Panc1 (cell line): ENCODE measurements around the gene ARMH2. TPM values are rescaled to one million over a fixed set of nuclear protein-coding genes. Genes with fewer than 3 reads are reported as not detected.
"Not testable (repeated sequence)": the region's sequence is repeated elsewhere in the genome, so short reads cannot be mapped to it uniquely, and the experiment has no call there.

Experiments
- ATAC-seq: fragments of 200-7000 bp; cut with Tn5 transposase; 2 replicates; pipeline ENCODE4 v1.9.1; 2020; ENCODE audit warnings: mild to moderate bottlenecking, moderate library complexity
- BruUV-seq: library from RNA; stranded (reverse); fragments of 400-500 nt; replicated peaks from 2 replicates; lab custom pipeline; 2021; lab: Mats Ljungman, UMichigan
- CTCF ChIA-PET: fragments of 300-600 bp; sonication (Branson Sonifier 250); formaldehyde crosslinking; loops from one replicate; lab custom pipeline; 2022; ENCODE audit warnings: antibody characterized with exemption; lab: Charles Lee
- POLR2A ChIA-PET: fragments of 300-600 bp; sonication (Branson Sonifier 250); formaldehyde crosslinking; loops from one replicate; lab custom pipeline; 2022; ENCODE audit warnings: antibody characterized with exemption; lab: Charles Lee
- DNase-seq: peaks from one replicate; pipeline ENCODE4 v3.0.0-alpha.2; 2010; ENCODE audit warnings: low read depth, low spot score
- H3K27ac ChIP-seq: 2 replicates; pipeline ENCODE4 v1.5.1; 2011; ENCODE audit warnings: mild to moderate bottlenecking, low read length, inconsistent platforms
- H3K27me3 ChIP-seq: fragments of 200-500 bp; sonication (Bioruptor generic); 2 replicates; pipeline ENCODE4 v1.6.0; 2014; ENCODE audit warnings: low read length, inconsistent platforms; ENCODE audit not compliant: control insufficient read depth, insufficient read depth
- H3K36me3 ChIP-seq: fragments of 200-500 bp; sonication (Bioruptor generic); 2 replicates; pipeline ENCODE4 v1.5.1; 2014; ENCODE audit warnings: inconsistent platforms, mild to moderate bottlenecking, low read length, moderate library complexity; ENCODE audit not compliant: control insufficient read depth, insufficient read depth
- H3K4me1 ChIP-seq: 2 replicates; pipeline ENCODE4 v1.5.1; 2011; ENCODE audit warnings: inconsistent platforms, mild to moderate bottlenecking, low read length, moderate library complexity; ENCODE audit not compliant: control insufficient read depth, insufficient read depth
- H3K4me3 ChIP-seq, 2 experiments: 2 replicates each; pipeline ENCODE4 v1.5.1; 2011 to 2012; ENCODE audit warnings: low read depth in 2 of 2, low read length in 2 of 2, mild to moderate bottlenecking in 2 of 2, inconsistent platforms in 1 of 2, moderate library complexity in 1 of 2
- H3K9me3 ChIP-seq: fragments of 200-500 bp; sonication (Bioruptor generic); 2 replicates; pipeline ENCODE4 v1.5.1; 2014; ENCODE audit warnings: low read depth, mild to moderate bottlenecking, inconsistent platforms, low read length, moderate library complexity; ENCODE audit not compliant: control insufficient read depth, insufficient read depth
- CTCF ChIP-seq: fragments of 450-650 bp; IDR thresholded peaks from 2 replicates; pipeline ENCODE4 v1.5.1; 2017; ENCODE audit warnings: mild to moderate bottlenecking
- POLR2AphosphoS5 ChIP-seq: IDR thresholded peaks from 2 replicates; pipeline ENCODE4 v1.6.1; 2012; ENCODE audit warnings: mild to moderate bottlenecking, low read depth, low read length, moderate library complexity
- REST ChIP-seq, 2 experiments: IDR thresholded peaks; 2 replicates each; pipeline ENCODE4 v1.6.1; 2011 to 2012; ENCODE audit warnings: low read depth in 2 of 2, control low read depth in 1 of 2, low read length in 1 of 2, mild to moderate bottlenecking in 1 of 2, moderate library complexity in 1 of 2; ENCODE audit not compliant: insufficient read depth in 1 of 2
- SIN3A ChIP-seq: IDR thresholded peaks from 2 replicates; pipeline ENCODE4 v1.6.1; 2012; ENCODE audit warnings: low read depth, mild to moderate bottlenecking, low read length, moderate library complexity, borderline replicate concordance; ENCODE audit not compliant: insufficient read depth
- TCF7L2 ChIP-seq: IDR thresholded peaks from 2 replicates; pipeline ENCODE4 v1.6.1; 2011; ENCODE audit warnings: mild to moderate bottlenecking, low read depth, low read length, inconsistent platforms
- in situ Hi-C: cut with HindIII; loops from 2 replicates; pipeline ENCODE4 v1.10.0; 2016; ENCODE audit warnings: low sequenced_read_pairs, low pct_unique_long_range_greater_than_20kb
- intact Hi-C: fragments of 100-400 bp; cut with micrococcal nuclease; formaldehyde crosslinking; loops from one replicate; pipeline ENCODE4 v1.10.0; 2022; ENCODE audit not compliant: unreplicated experiment
- total RNA-seq: library from RNA; stranded (reverse); gene quantifications from one replicate; pipeline ENCODE4 v1.2.1, GENCODE V29; 2021; ENCODE audit not compliant: unreplicated experiment

ARMH2 gene
- total RNA-seq, 1 experiment from 2014 or later, result not detected

- CTCF ChIA-PET, result interaction anchor here (0.6 kb wide), 1 partner anchor 321 kb away, joined by 4 read pairs; no protein-coding TSS in a partner anchor
- no peaks in the 10 kb centered on the region for H3K36me3 ChIP-seq
- no peak overlapping the region for H3K27ac ChIP-seq
- TF ChIP-seq SIN3A, result no peak
- no peaks in the 10 kb centered on the region for H3K9me3 ChIP-seq
- DNase-seq (no peak), ATAC-seq (no peak)
- in situ Hi-C loops (no loop called here), intact Hi-C loops (no loop called here)
- POLR2A ChIA-PET, result no interaction called here
- H3K27me3 ChIP-seq, result no peaks in the 10 kb centered on the region
- H3K4me3 ChIP-seq, result no peak overlapping the region
- BruUV-seq, result no TSS peak
- H3K4me1 ChIP-seq, result no peaks in the 10 kb centered on the region
Observed at GRCh38 chr6:24753545-24753944, 45.2 kb downstream of the ARMH2 start.

DNA sequence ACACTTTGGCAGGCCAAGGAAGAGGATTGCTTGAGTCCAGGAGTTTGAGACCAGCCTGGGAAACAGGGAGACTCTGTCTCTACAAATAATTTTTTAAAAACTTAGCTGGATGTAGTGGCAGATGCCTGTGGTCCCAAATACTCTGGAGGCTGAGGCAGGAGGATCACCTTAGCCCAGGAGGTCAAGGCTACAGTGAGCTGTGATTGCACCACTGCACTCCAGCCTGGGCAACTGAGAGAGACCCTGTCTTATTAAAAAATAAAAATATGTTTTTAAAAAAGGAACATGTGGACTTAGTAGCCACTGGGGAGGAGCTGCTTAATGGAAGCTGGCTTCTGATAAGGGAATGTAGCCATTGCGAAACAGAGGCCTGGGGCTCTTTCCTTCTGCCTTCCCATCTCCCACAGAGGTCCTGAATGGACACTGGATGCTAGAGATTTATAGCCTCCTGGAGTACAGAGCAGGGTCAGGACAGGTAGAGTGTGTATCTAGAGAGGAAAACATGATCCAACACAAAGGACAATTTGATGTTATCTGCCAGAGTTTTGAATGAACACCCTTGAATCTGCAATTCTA is 45.7 kb downstream of the ARMH2 start:
- Histone ChIP-seq H3K4me3 (no peak overlapping the region), H3K36me3 (no peaks in the 10 kb centered on the region), H3K27ac (no peak overlapping the region), H3K9me3 (no peaks in the 10 kb centered on the region), H3K27me3 (no peaks in the 10 kb centered on the region), H3K4me1 (no peaks in the 10 kb centered on the region)
- CTCF ChIA-PET, result no interaction called here
- no peak for ATAC-seq
- in situ Hi-C loops (no loop called here), intact Hi-C loops (no loop called here)
- BruUV-seq, result no TSS peak
- DNase-seq, result no peak
- TF ChIP-seq POLR2AphosphoS5, result no peak
- no peak for TF ChIP-seq CTCF
- no peak for TF ChIP-seq TCF7L2
- no peak for TF ChIP-seq REST (IDR thresholded peaks at IDR 0.05; ENCODE audit: insufficient read depth in 1 of 2, low read depth in 2 of 2, low read length in 1 of 2)
- TF ChIP-seq SIN3A, result no peak
- POLR2A ChIA-PET, result no interaction called here

GRCh38 chr6:24752503-24752902 is 46.2 kb downstream of the ARMH2 start:
- CTCF ChIA-PET, result no interaction called here
- no peak overlapping the region for H3K4me3 ChIP-seq
- BruUV-seq, result no TSS peak
- no peaks in the 10 kb centered on the region for H3K36me3 ChIP-seq
- no peaks in the 10 kb centered on the region for H3K4me1 ChIP-seq
- intact Hi-C loops (no loop called here), in situ Hi-C loops (no loop called here)
- TF ChIP-seq CTCF, result no peak
- TF ChIP-seq SIN3A, result no peak
- TF ChIP-seq POLR2AphosphoS5, result no peak
- no peak for TF ChIP-seq TCF7L2
- TF ChIP-seq REST (IDR thresholded peaks at IDR 0.05; ENCODE audit: insufficient read depth in 1 of 2, low read depth in 2 of 2, low read length in 1 of 2), result no peak
- no peaks in the 10 kb centered on the region for H3K9me3 ChIP-seq
- ATAC-seq (no peak), DNase-seq (no peak)
- H3K27ac ChIP-seq, result no peak overlapping the region
- POLR2A ChIA-PET, result no interaction called here
- no peaks in the 10 kb centered on the region for H3K27me3 ChIP-seq

- intact Hi-C loops, BruUV-seq, in situ Hi-C loops: not testable (repeated sequence)
Observed at GRCh38 chr6:24750878-24751277, 47.8 kb downstream of the ARMH2 start.

More at GRCh38 chr6:24750878-24751277, 47.8 kb downstream of the ARMH2 start:
- H3K9me3 ChIP-seq, CTCF ChIA-PET, H3K27me3 ChIP-seq, DNase-seq, ATAC-seq, H3K4me3 ChIP-seq, POLR2A ChIA-PET, H3K4me1 ChIP-seq, H3K36me3 ChIP-seq, H3K27ac ChIP-seq: not testable (repeated sequence)
